Transverse colon (tissue), 4 donors: Measurements from ENCODE around the gene CDPF1. TPM values are rescaled to one million over a fixed set of nuclear protein-coding genes. Genes with fewer than 3 reads are reported as not detected.
A peak's percentile ranks its signal among the peaks of the same experiment; 100 is the strongest.

Experiments
- DNase-seq: peaks from one replicate; pipeline ENCODE4 v3.0.0-alpha.2; 2019
- H3K27ac ChIP-seq, 4 donors: fragments of 200-600 bp; sonication (generic); 2 replicates each; pipeline ENCODE4 v1.5.1; 2016 to 2018; ENCODE audit warnings: inconsistent platforms in 4 of 4
- H3K27me3 ChIP-seq: fragments of 200-600 bp; sonication (generic); 2 replicates; pipeline ENCODE4 v1.5.1; 2017; ENCODE audit warnings: inconsistent platforms
- H3K36me3 ChIP-seq, 4 donors: fragments of 200-600 bp; sonication (generic); 2 replicates each; pipeline ENCODE4 v1.5.1; 2017 to 2019; ENCODE audit warnings: inconsistent platforms in 4 of 4
- H3K4me1 ChIP-seq, 4 donors: fragments of 200-600 bp; sonication (generic); 2 replicates each; pipeline ENCODE4 v1.5.1; 2017 to 2020; ENCODE audit warnings: inconsistent platforms in 4 of 4
- H3K4me3 ChIP-seq, 4 donors: fragments of 200-600 bp; sonication (generic); 1 replicate in 1 of 4; 2 replicates in 3 of 4; pipeline versions ENCODE4 v1.5.1 to v1.6.1; 2017 to 2019; ENCODE audit warnings: inconsistent platforms in 4 of 4
- H3K9me3 ChIP-seq, 2 donors: fragments of 200-600 bp; sonication (generic); 2 replicates each; pipeline ENCODE4 v1.5.1; 2017 to 2019; ENCODE audit warnings: inconsistent platforms in 2 of 2
- EP300 ChIP-seq: sonication (generic); formaldehyde crosslinking; IDR thresholded peaks from one replicate; pipeline ENCODE4 v1.6.1; 2017; ENCODE audit warnings: antibody characterized with exemption, low read depth
- POLR2A ChIP-seq: fragments of 450-650 bp; IDR thresholded peaks from one replicate; pipeline ENCODE4 v1.6.1; 2016; ENCODE audit warnings: antibody characterized with exemption, mild to moderate bottlenecking, moderate library complexity
- POLR2AphosphoS5 ChIP-seq, 3 donors: sonication (generic); formaldehyde crosslinking; IDR thresholded peaks; one replicate each; pipeline ENCODE4 v1.6.1; 2016; ENCODE audit warnings: antibody characterized with exemption in 3 of 3
- WGBS, 2 donors: methylation state at CpG; one replicate each; pipeline ENCODE4 v1.1.5; 2018; ENCODE audit warnings: low coverage in 1 of 2; 5-methylcytosine and 5-hydroxymethylcytosine counted together
- in situ Hi-C, 4 donors: fragments of 200-750 bp; cut with MboI; loops; one replicate each; pipeline versions ENCODE4 v1.15.0 to v1.15.1; 2017; ENCODE audit warnings: low sequenced_read_pairs in 3 of 4, low pct_ligation_motif_present in 1 of 4, low pct_unique_long_range_greater_than_20kb in 1 of 4
- intact Hi-C: fragments of 100-400 bp; cut with DNase I; formaldehyde crosslinking; loops from one replicate; pipeline ENCODE4 v1.15.1; 2023; ENCODE audit warnings: low total_unique reads
- total RNA-seq, 4 donors: library from RNA; depleted of rRNA; stranded (reverse); fragments of >200 nt; gene quantifications; one replicate each; pipeline ENCODE4 v1.1.0, GENCODE V29; 2016
- TF ChIP-seq, protein P1 (sequence below), 5 experiments: fragments of 200-600 bp in 3 of 5; fragments of 450-650 bp in 2 of 5; sonication (generic) in 3 of 5; IDR thresholded peaks; 1 replicate in 2 of 5; 2 replicates in 3 of 5; pipeline ENCODE4 v1.5.1; 2016 to 2017; ENCODE audit warnings: antibody characterized with exemption in 5 of 5, inconsistent platforms in 3 of 5, mild to moderate bottlenecking in 2 of 5, moderate library complexity in 1 of 5

Gene CDPF1
- total RNA-seq, 4 donors from 2014 or later, result 8.2 to 11.9 (median 9.0) TPM; not detected in 1

- WGBS, 2 donors, result 7% methylated on average over 25 of the region's 25 CpGs; no CpG with 5 or more reads in 1 of the 2 donors
- TF ChIP-seq EP300 (no peak), POLR2AphosphoS5 (IDR thresholded peaks at IDR 0.05) (no peak), POLR2A (no peak)
- TF ChIP-seq, protein P1, sequence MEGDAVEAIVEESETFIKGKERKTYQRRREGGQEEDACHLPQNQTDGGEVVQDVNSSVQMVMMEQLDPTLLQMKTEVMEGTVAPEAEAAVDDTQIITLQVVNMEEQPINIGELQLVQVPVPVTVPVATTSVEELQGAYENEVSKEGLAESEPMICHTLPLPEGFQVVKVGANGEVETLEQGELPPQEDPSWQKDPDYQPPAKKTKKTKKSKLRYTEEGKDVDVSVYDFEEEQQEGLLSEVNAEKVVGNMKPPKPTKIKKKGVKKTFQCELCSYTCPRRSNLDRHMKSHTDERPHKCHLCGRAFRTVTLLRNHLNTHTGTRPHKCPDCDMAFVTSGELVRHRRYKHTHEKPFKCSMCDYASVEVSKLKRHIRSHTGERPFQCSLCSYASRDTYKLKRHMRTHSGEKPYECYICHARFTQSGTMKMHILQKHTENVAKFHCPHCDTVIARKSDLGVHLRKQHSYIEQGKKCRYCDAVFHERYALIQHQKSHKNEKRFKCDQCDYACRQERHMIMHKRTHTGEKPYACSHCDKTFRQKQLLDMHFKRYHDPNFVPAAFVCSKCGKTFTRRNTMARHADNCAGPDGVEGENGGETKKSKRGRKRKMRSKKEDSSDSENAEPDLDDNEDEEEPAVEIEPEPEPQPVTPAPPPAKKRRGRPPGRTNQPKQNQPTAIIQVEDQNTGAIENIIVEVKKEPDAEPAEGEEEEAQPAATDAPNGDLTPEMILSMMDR (IDR thresholded peaks at IDR 0.05), result no peak
- peak overlapping the region; percentile 92 to 95 (median 94) for H3K27ac ChIP-seq
- DNase-seq, result peak; percentile 38
- no peaks in the 10 kb centered on the region for H3K27me3 ChIP-seq
- intact Hi-C loops (loop anchor here (10.0 kb wide), 1 partner anchor 936 kb away; no protein-coding TSS in a partner anchor), in situ Hi-C loops (no loop called here)
- H3K4me3 ChIP-seq, result peak overlapping the region; percentile 60 to 95 (median 78)
- H3K36me3 ChIP-seq, result no peaks in the 10 kb centered on the region
- H3K9me3 ChIP-seq, result no peaks in the 10 kb centered on the region
- H3K4me1 ChIP-seq, result peaks cover 0 to 21% (median 12%) of the 10 kb centered on the region in 4 donors
Observed at GRCh38 chr22:46250783-46251125, 661 bp upstream of the CDPF1 start.

- 100% methylated on average over 1 of the region's 2 CpGs; no CpG with 5 or more reads in 1 of the 2 donors for WGBS, 2 donors
- in situ Hi-C loops (no loop called here), intact Hi-C loops (loop anchor here (5.0 kb wide), 1 partner anchor 95 kb away; the partner anchor contains the start of gene PPARA)
- Histone ChIP-seq H3K9me3 (no peaks in the 10 kb centered on the region), H3K27ac (no peak overlapping the region), H3K36me3 (no peaks in the 10 kb centered on the region), H3K4me3 (no peak overlapping the region), H3K4me1 (peaks cover 0 to 24% (median 12%) of the 10 kb centered on the region in 4 donors), H3K27me3 (no peaks in the 10 kb centered on the region)
- DNase-seq, result no peak
- no peak for TF ChIP-seq POLR2AphosphoS5 (IDR thresholded peaks at IDR 0.05)
- TF ChIP-seq EP300, result no peak
- TF ChIP-seq, protein P1 (IDR thresholded peaks at IDR 0.05), result no peak
- TF ChIP-seq POLR2A, result no peak
Observed at GRCh38 chr22:46247443-46247975, 2.6 kb downstream of the CDPF1 start.

- Histone ChIP-seq H3K4me3 (no peak overlapping the region), H3K4me1 (peaks cover 0 to 19% (median 10%) of the 10 kb centered on the region in 4 donors), H3K36me3 (no peaks in the 10 kb centered on the region), H3K27me3 (no peaks in the 10 kb centered on the region), H3K9me3 (no peaks in the 10 kb centered on the region), H3K27ac (no peak overlapping the region)
- intact Hi-C loops (loop anchor here (5.0 kb wide), 1 partner anchor 94 kb away; the partner anchor contains the start of gene PPARA), in situ Hi-C loops (no loop called here)
- no peak for DNase-seq
- TF ChIP-seq POLR2AphosphoS5 (IDR thresholded peaks at IDR 0.05), result no peak
- no peak for TF ChIP-seq EP300
- TF ChIP-seq, protein P1 (IDR thresholded peaks at IDR 0.05), result no peak
- TF ChIP-seq POLR2A, result no peak
- WGBS, 2 donors, result 60 to 92% methylated on average over 1 to 10 of the region's 10 CpGs
Observed at GRCh38 chr22:46246178-46246577, 3.9 kb downstream of the CDPF1 start.

GRCh38 chr22:46245511-46245910 lies 4.6 kb downstream of the CDPF1 start:
- WGBS, 2 donors, result 64% methylated on average over 16 of the region's 16 CpGs; no CpG with 5 or more reads in 1 of the 2 donors
- Histone ChIP-seq H3K4me1 (peaks cover 0 to 16% (median 5%) of the 10 kb centered on the region in 4 donors), H3K4me3 (no peak overlapping the region), H3K9me3 (no peaks in the 10 kb centered on the region), H3K27ac (peak overlapping the region in 1 of 4 donors; percentile 6), H3K36me3 (no peaks in the 10 kb centered on the region), H3K27me3 (no peaks in the 10 kb centered on the region)
- DNase-seq, result no peak
- TF ChIP-seq POLR2A (no peak), EP300 (no peak), POLR2AphosphoS5 (IDR thresholded peaks at IDR 0.05) (no peak)
- TF ChIP-seq, protein P1 (IDR thresholded peaks at IDR 0.05), result no peak
- in situ Hi-C loops, result no loop called here
- intact Hi-C loops, result loop anchor here (5.0 kb wide), 1 partner anchor 93 kb away; the partner anchor contains the start of gene PPARA
